ENCODE measurements around the gene RYK.

Gene RYK

DNA sequence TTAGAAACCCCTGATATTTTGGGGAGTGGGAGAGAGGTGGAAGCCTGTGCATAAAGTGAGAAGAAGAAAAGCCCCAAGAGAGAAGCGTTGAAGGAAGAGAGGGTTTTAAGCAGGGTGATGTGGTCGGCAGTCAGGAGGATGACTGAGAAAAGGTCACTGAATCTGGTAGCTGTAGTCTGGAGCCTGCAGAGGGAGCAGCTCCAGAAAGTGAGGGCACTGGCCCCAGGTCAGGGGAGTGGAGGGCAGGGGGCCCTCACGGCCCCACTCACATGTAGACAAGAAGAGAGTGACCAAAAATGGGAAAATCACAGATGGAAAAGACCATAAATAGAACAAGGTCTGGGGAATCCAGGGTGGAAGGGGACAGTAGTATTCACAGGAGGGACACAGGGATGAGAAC is 105.5 kb downstream of the RYK start:
- no peak for TF ChIP-seq CTCF (IDR thresholded peaks at IDR 0.05; ENCODE audit: low read depth, low read length)
- DNase-seq (ENCODE audit: low read depth in 2 of 2): no peak
- no peak overlapping the region for H3K4me3 ChIP-seq (replicated peaks in 1 of 2; ENCODE audit: low read depth in 2 of 2, low read length in 2 of 2)

DNA sequence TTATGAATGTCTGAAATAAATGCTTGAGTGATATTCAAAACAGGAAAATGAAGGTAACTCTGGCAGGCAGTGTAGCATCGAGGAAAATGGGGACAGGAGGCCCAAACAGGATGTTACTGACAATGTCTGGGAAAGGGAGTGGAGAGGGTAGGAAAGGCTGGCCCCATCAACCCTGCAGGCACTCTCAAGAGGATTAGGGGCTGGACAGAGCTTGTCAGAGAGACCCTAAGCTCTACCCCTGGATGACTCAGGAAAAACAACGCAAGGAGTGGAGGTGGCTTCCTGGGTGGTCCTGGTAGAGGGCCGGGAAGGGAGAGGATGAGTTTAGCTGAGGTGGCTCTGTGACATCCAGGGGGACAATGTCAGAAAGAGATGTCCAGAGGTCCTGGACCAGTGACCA is 106.0 kb downstream of the RYK start:
- TF ChIP-seq CTCF (IDR thresholded peaks at IDR 0.05; ENCODE audit: low read depth, low read length): no peak
- no peak for DNase-seq (ENCODE audit: low read depth in 2 of 2)
- H3K4me3 ChIP-seq (replicated peaks in 1 of 2; ENCODE audit: low read depth in 2 of 2, low read length in 2 of 2): no peak overlapping the region

DNA sequence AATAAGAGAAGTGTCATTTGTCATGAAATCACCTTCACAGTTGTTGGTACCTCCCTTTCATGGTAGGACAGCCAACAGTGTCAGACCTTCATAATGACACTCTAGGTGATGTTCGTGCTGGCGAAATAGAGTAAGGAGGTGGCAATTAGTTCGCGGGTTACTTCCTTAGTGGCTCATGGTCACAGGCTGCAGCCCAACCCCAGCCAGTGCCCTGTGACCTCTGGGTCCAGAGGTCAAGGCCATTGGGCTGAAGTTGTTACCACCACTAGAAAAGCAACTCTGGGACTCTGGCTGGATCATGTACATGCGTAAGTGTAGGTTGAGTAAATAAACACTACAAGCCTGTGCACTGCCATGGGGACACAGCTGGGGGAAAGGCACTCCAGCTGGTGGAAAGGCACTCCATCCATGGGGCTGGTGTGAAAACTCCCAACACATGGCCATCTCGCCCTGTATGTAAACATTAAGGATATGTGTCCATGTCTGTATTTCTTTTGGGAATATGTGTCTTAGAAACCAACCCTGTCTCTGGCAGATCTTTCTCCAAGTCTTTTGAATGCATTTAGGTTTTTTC is 106.7 kb downstream of the RYK start:
- H3K4me3 ChIP-seq (replicated peaks in 1 of 2; ENCODE audit: low read depth in 2 of 2, low read length in 2 of 2): no peak overlapping the region
- DNase-seq (ENCODE audit: low read depth in 2 of 2): no peak
- TF ChIP-seq CTCF (IDR thresholded peaks at IDR 0.05; ENCODE audit: low read depth, low read length): no peak

- no peak overlapping the region for H3K4me3 ChIP-seq (replicated peaks in 1 of 2; ENCODE audit: low read depth in 2 of 2, low read length in 2 of 2)
- no peak for DNase-seq (ENCODE audit: low read depth in 2 of 2)
- TF ChIP-seq CTCF (IDR thresholded peaks at IDR 0.05; ENCODE audit: low read depth, low read length): no peak
Observed at GRCh38 chr3:134136604-134137003, 114.1 kb downstream of the RYK start.

DNA sequence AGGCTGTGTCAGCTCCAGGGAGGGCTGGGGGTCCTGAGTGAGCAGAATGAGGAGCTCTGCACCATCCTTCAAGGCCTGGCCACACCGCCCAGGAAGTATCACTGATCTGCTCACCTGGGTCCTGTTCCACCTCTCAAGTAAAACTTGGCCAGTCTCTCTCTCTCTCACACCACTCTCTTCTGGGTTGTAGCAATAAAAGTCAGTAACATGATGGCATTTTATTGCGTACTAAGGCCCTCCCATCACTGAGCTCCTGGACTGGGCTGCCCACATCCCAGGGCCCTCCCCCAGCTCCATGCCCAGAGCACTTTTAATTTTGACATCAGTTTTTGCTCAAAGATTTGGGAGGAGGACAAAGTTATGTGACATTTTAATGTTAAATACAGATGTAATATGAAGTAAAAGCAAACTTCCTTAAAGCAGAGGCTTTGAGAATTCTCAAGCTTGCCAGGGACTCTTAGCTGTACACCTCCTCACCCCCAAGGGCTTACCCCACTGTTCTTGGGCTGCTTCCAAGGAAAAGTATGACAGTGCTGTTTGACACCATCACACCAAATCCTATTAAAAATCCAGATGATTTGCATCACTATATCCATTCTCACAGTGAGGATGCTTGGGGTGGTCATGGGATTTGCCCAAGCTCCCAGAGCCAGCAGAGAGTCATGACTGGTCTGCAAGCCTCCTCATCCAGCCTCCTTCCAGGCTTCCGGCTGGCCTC is 115.8 kb downstream of the RYK start:
- no peak for TF ChIP-seq CTCF (IDR thresholded peaks at IDR 0.05; ENCODE audit: low read depth, low read length)
- no peak for DNase-seq (ENCODE audit: low read depth in 2 of 2)

GRCh38 chr3:134134240-134134639 is 116.4 kb downstream of the RYK start:
- no peak for TF ChIP-seq CTCF (IDR thresholded peaks at IDR 0.05; ENCODE audit: low read depth, low read length)
- no peak overlapping the region for H3K4me3 ChIP-seq (replicated peaks in 1 of 2; ENCODE audit: low read depth in 2 of 2, low read length in 2 of 2)
- no peak for DNase-seq (ENCODE audit: low read depth in 2 of 2)

More for the DNA sequence above, 115.8 kb downstream of the RYK start:
- H3K4me3 ChIP-seq (replicated peaks in 1 of 2; ENCODE audit: low read depth in 2 of 2, low read length in 2 of 2): no peak overlapping the region
